Common myeloid progenitor, CD34-positive (primary cell): ENCODE measurements around the gene VEGFB.

Source experiments
- CTCF ChIA-PET: fragments of 350-600 bp; sonication (Branson Sonifier 250); formaldehyde crosslinking; loops from one replicate; lab custom pipeline; 2021; ENCODE audit warnings: antibody characterized with exemption; lab: Charles Lee
- POLR2A ChIA-PET: fragments of 350-600 bp; sonication (Branson Sonifier 250); formaldehyde crosslinking; loops from one replicate; lab custom pipeline; 2021; ENCODE audit warnings: antibody characterized with exemption; lab: Charles Lee
- DNase-seq, 3 donors: peaks; one replicate each; pipeline versions ENCODE4 v3.0.0 to v3.0.0-alpha.2; 2013
- H3K27ac ChIP-seq, 2 experiments: 1 replicate in 1 of 2; 2 replicates in 1 of 2; pipeline ENCODE4 v1.7.0; 2013; ENCODE audit warnings: inconsistent platforms in 2 of 2, low read length in 2 of 2, mild to moderate bottlenecking in 2 of 2, low read depth in 1 of 2, moderate library complexity in 1 of 2; ENCODE audit not compliant: severe bottlenecking in 2 of 2, insufficient read depth in 1 of 2, poor library complexity in 1 of 2
- H3K27me3 ChIP-seq, 5 experiments: replicated peaks in 2 of 5; 1 replicate in 3 of 5; 2 replicates in 2 of 5; pipeline versions ENCODE4 v1.6.1 to v1.7.0; 2013; ENCODE audit warnings: low read length in 4 of 5, mild to moderate bottlenecking in 2 of 5, moderate library complexity in 2 of 5, inconsistent platforms in 1 of 5; ENCODE audit not compliant: insufficient read depth in 5 of 5, control insufficient read depth in 4 of 5
- H3K36me3 ChIP-seq, 4 experiments: 1 replicate in 2 of 4; 2 replicates in 2 of 4; pipeline versions ENCODE4 v1.6.1 to v1.7.0; 2013; ENCODE audit warnings: low read length in 3 of 4, control low read depth in 1 of 4, mild to moderate bottlenecking in 1 of 4; ENCODE audit not compliant: control insufficient read depth in 4 of 4, insufficient read depth in 4 of 4
- H3K4me1 ChIP-seq, 4 experiments: 1 replicate in 3 of 4; 2 replicates in 1 of 4; pipeline versions ENCODE4 v1.6.1 to v1.7.1; 2013; ENCODE audit warnings: low read length in 3 of 4, mild to moderate bottlenecking in 3 of 4, control low read depth in 1 of 4, inconsistent platforms in 1 of 4, moderate library complexity in 1 of 4; ENCODE audit not compliant: control insufficient read depth in 4 of 4, insufficient read depth in 4 of 4; ENCODE audit errors: control extremely low read depth in 1 of 4
- H3K4me3 ChIP-seq, 7 experiments: 1 replicate in 4 of 7; 2 replicates in 3 of 7; pipeline versions ENCODE4 v1.5.1 to v1.7.0; 2013; ENCODE audit warnings: mild to moderate bottlenecking in 7 of 7, low read length in 6 of 7, moderate library complexity in 6 of 7, inconsistent platforms in 2 of 7, low read depth in 2 of 7, control low read depth in 1 of 7; ENCODE audit not compliant: insufficient read depth in 4 of 7, control insufficient read depth in 1 of 7; ENCODE audit errors: extremely low read depth in 1 of 7
- H3K9me3 ChIP-seq, 5 experiments: 1 replicate in 4 of 5; 2 replicates in 1 of 5; pipeline versions ENCODE4 v1.6.1 to v1.7.1; 2013; ENCODE audit warnings: low read length in 4 of 5, mild to moderate bottlenecking in 2 of 5, inconsistent platforms in 1 of 5, low read depth in 1 of 5, moderate library complexity in 1 of 5; ENCODE audit not compliant: control insufficient read depth in 4 of 5, insufficient read depth in 2 of 5; ENCODE audit errors: control extremely low read depth in 1 of 5
- WGBS: methylation state at CpG from one replicate; pipeline ENCODE4 v1.1.5; 2013; ENCODE audit not compliant: insufficient coverage; 5-methylcytosine and 5-hydroxymethylcytosine counted together

The VEGFB gene

DNA sequence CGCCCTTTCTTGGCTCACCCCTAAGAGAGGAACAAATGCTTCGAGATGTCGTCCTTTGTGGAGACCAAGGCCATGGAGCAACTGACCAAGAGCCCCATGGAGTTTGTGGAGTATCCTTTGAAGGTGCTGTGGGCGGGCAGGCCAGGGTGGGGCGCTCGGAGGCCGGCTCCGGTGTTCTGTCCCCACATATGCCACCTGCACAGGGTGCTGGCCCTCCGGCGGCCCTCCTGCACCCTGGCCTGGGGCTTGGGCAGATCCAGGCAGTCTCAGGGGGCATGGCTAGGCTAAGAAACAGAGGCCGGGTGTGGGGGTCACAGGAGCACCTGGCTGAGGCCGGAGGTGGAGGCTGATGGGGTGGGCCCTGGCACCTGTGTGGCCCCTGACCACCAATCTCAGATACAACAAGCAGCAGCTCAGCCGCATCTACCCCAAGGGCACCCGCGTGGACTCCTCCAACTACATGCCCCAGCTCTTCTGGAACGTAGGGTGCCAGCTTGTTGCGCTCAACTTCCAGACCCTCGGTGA is 27.2 kb downstream of the VEGFB start:
- Histone ChIP-seq H3K4me3 (no peak overlapping the region), H3K36me3 (peaks cover 3 to 79% (median 46%) of the 10 kb centered on the region in 4 experiments), H3K4me1 (no peaks in the 10 kb centered on the region), H3K9me3 (no peaks in the 10 kb centered on the region), H3K27ac (no peak overlapping the region), H3K27me3 (no peaks in the 10 kb centered on the region)
- DNase-seq: no peak
- ChIA-PET POLR2A (no interaction called here), CTCF (interaction anchor here (1.3 to 11.4 kb wide), 2 partner anchors 12 to 40 kb away, joined by 3 to 106 read pairs; partner anchors contain the start of genes PLCB3 and PPP1R14B)
- 95% methylated on average over 13 of the region's 18 CpGs for WGBS

DNA sequence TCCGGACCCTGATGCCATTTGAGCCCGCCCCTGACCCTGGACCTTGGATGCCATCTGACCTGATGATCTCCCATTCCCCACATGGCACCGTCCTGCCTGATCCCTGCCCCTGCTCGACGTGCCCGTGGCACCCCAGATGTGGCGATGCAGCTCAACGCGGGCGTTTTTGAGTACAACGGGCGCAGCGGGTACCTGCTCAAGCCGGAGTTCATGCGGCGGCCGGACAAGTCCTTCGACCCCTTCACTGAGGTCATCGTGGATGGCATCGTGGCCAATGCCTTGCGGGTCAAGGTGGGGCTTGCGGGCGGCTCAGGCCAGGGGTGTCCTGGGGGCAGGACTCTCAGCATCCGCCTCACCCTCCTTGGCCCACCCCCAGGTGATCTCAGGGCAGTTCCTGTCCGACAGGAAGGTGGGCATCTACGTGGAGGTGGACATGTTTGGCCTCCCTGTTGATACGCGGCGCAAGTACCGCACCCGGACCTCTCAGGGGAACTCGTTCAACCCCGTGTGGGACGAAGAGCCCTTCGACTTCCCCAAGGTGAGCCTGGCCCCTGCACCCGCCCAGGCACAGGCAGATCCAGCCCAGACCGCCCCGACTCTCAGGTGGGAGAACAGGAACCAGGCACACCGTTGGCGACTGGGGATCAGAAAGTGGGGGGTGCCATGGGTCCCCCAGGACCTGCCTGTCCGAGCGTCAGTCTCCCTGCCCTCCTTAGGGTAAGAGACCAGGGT is 28.1 kb downstream of the VEGFB start:
- CTCF ChIA-PET: interaction anchor here (1.3 to 11.4 kb wide), 6 partner anchors 8 to 57 kb away, joined by 3 to 106 read pairs (median 13); partner anchors contain the start of genes FERMT3, PLCB3 and PPP1R14B
- DNase-seq: no peak
- Histone ChIP-seq H3K27me3 (no peaks in the 10 kb centered on the region), H3K27ac (no peak overlapping the region), H3K36me3 (peaks cover 3 to 77% (median 42%) of the 10 kb centered on the region in 4 experiments), H3K4me3 (no peak overlapping the region), H3K9me3 (no peaks in the 10 kb centered on the region), H3K4me1 (peaks cover 0 to 6% (median 4%) of the 10 kb centered on the region in 4 experiments)
- POLR2A ChIA-PET: no interaction called here
- WGBS: 96% methylated on average over 36 of the region's 42 CpGs

DNA sequence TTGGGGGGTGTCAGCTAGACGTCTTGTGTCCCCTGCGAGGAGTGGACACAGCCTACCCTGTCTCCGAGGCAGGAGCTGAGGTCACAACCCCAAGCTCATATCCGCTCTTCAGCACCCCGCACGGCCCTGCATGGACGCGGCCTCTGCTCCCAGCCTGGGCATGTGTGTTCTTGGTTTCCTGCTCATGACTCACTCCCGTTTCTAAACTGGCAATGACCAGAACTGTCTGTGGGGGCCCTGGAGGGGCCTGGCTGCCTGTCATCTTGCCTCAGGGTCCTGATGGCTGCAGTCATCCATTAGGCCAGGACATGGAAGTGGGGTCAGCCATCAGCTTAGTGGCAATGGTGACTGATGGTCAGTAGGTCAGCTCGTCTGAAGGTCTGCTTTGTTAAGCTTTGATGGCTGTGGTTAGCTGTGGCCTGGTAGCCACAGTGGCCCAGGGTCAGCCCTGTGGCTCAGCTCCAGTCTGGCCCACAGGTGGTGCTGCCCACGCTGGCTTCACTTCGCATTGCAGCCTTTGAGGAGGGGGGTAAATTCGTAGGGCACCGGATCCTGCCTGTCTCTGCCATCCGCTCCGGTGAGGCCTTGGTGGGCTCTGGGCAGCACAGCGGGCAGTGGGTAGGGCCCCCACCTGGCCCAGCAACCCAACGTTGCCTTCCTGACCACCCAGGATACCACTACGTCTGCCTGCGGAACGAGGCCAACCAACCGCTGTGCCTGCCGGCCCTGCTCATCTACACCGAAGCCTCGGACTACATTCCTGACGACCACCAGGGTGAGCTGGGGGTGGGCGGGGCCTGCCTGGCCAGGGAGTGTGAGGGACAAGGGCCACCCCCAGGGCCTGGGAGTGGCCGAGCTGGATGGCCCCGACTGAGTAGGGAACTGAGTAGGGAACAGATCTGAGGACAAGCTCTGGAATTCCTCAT is 28.9 kb downstream of the VEGFB start:
- CTCF ChIA-PET: interaction anchor here (1.3 to 11.4 kb wide), 7 partner anchors 8 to 58 kb away, joined by 3 to 106 read pairs (median 8); partner anchors contain the start of genes CATSPERZ, FERMT3, PLCB3 and PPP1R14B
- peaks cover 3 to 72% (median 41%) of the 10 kb centered on the region in 4 experiments for H3K36me3 ChIP-seq

DNA sequence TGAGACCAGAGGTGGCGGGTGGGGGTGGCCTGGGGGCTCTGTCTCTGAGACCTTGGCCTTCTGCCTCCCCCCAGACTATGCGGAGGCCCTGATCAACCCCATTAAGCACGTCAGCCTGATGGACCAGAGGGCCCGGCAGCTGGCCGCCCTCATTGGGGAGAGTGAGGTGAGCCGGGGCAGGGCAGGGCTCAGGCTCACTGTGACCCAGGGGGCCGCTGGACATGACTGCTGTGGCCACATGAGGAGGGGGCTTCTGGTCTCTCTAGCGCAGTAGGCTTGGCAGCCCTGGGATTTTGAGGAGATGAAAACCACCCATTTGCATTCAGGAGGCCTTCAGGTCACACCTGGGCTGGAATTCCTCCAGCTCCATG is 29.5 kb downstream of the VEGFB start:
- Histone ChIP-seq H3K4me3 (no peak overlapping the region), H3K4me1 (peaks cover 3 to 21% (median 19%) of the 10 kb centered on the region in 4 experiments), H3K36me3 (peaks cover 3 to 66% (median 35%) of the 10 kb centered on the region in 4 experiments), H3K27ac (no peak overlapping the region), H3K27me3 (no peaks in the 10 kb centered on the region), H3K9me3 (no peaks in the 10 kb centered on the region)
- 100% methylated on average over 5 of the region's 8 CpGs for WGBS
- ChIA-PET POLR2A (no interaction called here), CTCF (interaction anchor here (0.8 to 11.4 kb wide), 9 partner anchors 9 to 58 kb away, joined by 3 to 106 read pairs (median 6); partner anchors contain the start of genes CATSPERZ, FERMT3, PLCB3 and PPP1R14B)
- DNase-seq: no peak

More for the DNA sequence above, 28.9 kb downstream of the VEGFB start:
- DNase-seq: no peak
- POLR2A ChIA-PET: no interaction called here
- Histone ChIP-seq H3K9me3 (no peaks in the 10 kb centered on the region), H3K27me3 (no peaks in the 10 kb centered on the region), H3K4me1 (peaks cover 0 to 14% (median 13%) of the 10 kb centered on the region in 4 experiments), H3K27ac (no peak overlapping the region), H3K4me3 (no peak overlapping the region)
- WGBS: 94% methylated on average over 21 of the region's 29 CpGs

DNA sequence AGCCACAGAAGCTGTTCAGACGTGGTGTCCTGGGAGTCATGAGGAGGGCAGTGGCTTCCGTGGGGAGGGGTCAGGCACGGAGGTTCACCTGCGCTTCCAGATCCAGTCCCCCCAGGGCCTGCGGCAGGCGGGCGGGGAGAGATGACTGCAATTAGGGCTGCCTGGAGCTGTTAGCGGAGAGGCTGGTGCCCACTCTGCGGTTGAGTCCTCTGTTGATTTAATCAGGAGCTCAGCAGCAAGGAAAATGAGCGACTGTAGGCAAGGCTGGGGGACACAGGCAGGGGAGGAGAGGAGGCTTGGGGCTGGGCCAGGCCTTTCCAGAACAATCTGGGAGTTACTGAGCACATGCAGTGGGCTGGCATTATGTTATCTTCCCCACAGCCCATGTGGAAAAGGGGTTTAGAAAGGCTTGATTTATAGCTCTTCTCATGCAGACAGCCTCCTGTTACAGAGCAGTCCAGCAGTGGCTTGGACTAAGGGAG is 30.0 kb downstream of the VEGFB start:
- 100% methylated on average over 10 of the region's 10 CpGs for WGBS
- no peak for DNase-seq
- POLR2A ChIA-PET: no interaction called here

More for the DNA sequence above, 30.0 kb downstream of the VEGFB start:
- Histone ChIP-seq H3K27ac (no peak overlapping the region), H3K9me3 (no peaks in the 10 kb centered on the region), H3K4me1 (peaks cover 4 to 25% (median 24%) of the 10 kb centered on the region in 4 experiments), H3K4me3 (no peak overlapping the region), H3K36me3 (peaks cover 2 to 61% (median 31%) of the 10 kb centered on the region in 4 experiments), H3K27me3 (no peaks in the 10 kb centered on the region)
- CTCF ChIA-PET: interaction anchor here (0.6 to 11.4 kb wide), 10 partner anchors 10 to 59 kb away, joined by 3 to 106 read pairs (median 6); partner anchors contain the start of genes CATSPERZ, FERMT3, NUDT22 and PLCB3
